Liver (tissue), 9 donors: ENCODE data around the gene UGCG. TPM values are rescaled to one million over a fixed set of nuclear protein-coding genes. Genes with fewer than 3 reads are reported as not detected.
"Not testable (repeated sequence)": the region's sequence is repeated elsewhere in the genome, so short reads cannot be mapped to it uniquely, and the experiment has no call there.

ENCODE experiments used
- DNase-seq: peaks from one replicate; pipeline ENCODE4 v3.0.0-alpha.2; 2017; ENCODE audit warnings: low spot score
- H3K27ac ChIP-seq, 2 donors: one replicate each; pipeline ENCODE4 v1.7.0; 2013; ENCODE audit warnings: inconsistent platforms in 2 of 2, low read length in 2 of 2, control low read depth in 1 of 2, low read depth in 1 of 2, mild to moderate bottlenecking in 1 of 2
- H3K27me3 ChIP-seq, 4 donors: one replicate each; pipeline versions ENCODE4 v1.6.1 to v1.7.0; 2013; ENCODE audit warnings: low read length in 3 of 4, inconsistent platforms in 1 of 4, mild to moderate bottlenecking in 1 of 4, moderate library complexity in 1 of 4; ENCODE audit not compliant: control insufficient read depth in 4 of 4, insufficient read depth in 4 of 4
- H3K36me3 ChIP-seq, 4 donors: one replicate each; pipeline versions ENCODE4 v1.6.1 to v1.7.0; 2013; ENCODE audit warnings: low read length in 3 of 4, mild to moderate bottlenecking in 3 of 4, low read depth in 1 of 4, moderate library complexity in 1 of 4; ENCODE audit not compliant: control insufficient read depth in 4 of 4, insufficient read depth in 3 of 4
- H3K4me1 ChIP-seq, 4 donors: one replicate each; pipeline versions ENCODE4 v1.6.1 to v1.7.0; 2013; ENCODE audit warnings: low read length in 3 of 4, mild to moderate bottlenecking in 3 of 4, moderate library complexity in 1 of 4; ENCODE audit not compliant: control insufficient read depth in 4 of 4, insufficient read depth in 4 of 4
- H3K4me3 ChIP-seq, 3 donors: one replicate each; pipeline versions ENCODE4 v1.6.1 to v1.7.0; 2013; ENCODE audit warnings: low read length in 3 of 3, control low read depth in 1 of 3, low read depth in 1 of 3, mild to moderate bottlenecking in 1 of 3
- H3K9ac ChIP-seq, 2 donors: one replicate each; pipeline ENCODE4 v1.7.0; 2013; ENCODE audit warnings: low read length in 2 of 2, mild to moderate bottlenecking in 2 of 2, moderate library complexity in 2 of 2, control low read depth in 1 of 2, low read depth in 1 of 2
- H3K9me3 ChIP-seq, 4 donors: one replicate each; pipeline versions ENCODE4 v1.6.1 to v1.7.0; 2013; ENCODE audit warnings: low read length in 3 of 4; ENCODE audit not compliant: control insufficient read depth in 4 of 4
- CTCF ChIP-seq: fragments of 150-350 bp; IDR thresholded peaks from 2 replicates; pipeline ENCODE4 v1.5.1; 2017; ENCODE audit warnings: improper control_type of control experiment, low read depth, low read length; ENCODE audit not compliant: missing input control
- EGR1 ChIP-seq, 2 donors: IDR thresholded peaks; 2 replicates each; pipeline ENCODE4 v1.6.1; 2016 to 2018; ENCODE audit warnings: antibody characterized with exemption in 2 of 2, low read depth in 2 of 2
- HNF4A ChIP-seq, 2 donors: conservative IDR thresholded peaks; 2 replicates each; pipeline ENCODE4 v1.6.1; 2016; ENCODE audit warnings: antibody characterized with exemption in 2 of 2, mild to moderate bottlenecking in 2 of 2
- HNF4G ChIP-seq: IDR thresholded peaks from 2 replicates; pipeline ENCODE4 v1.6.1; 2016; ENCODE audit warnings: antibody characterized with exemption
- NR2F2 ChIP-seq: IDR thresholded peaks from 2 replicates; pipeline ENCODE4 v1.6.1; 2016; ENCODE audit warnings: antibody characterized with exemption
- RAD21 ChIP-seq, 2 donors: IDR thresholded peaks; 2 replicates each; pipeline ENCODE4 v1.6.1; 2016; ENCODE audit warnings: antibody characterized with exemption in 2 of 2, mild to moderate bottlenecking in 2 of 2
- RXRA ChIP-seq, 2 donors: IDR thresholded peaks; 2 replicates each; pipeline ENCODE4 v1.6.1; 2017 to 2018; ENCODE audit warnings: antibody characterized with exemption in 2 of 2, mild to moderate bottlenecking in 1 of 2
- SP1 ChIP-seq: IDR thresholded peaks from 2 replicates; pipeline ENCODE4 v1.6.1; 2018; ENCODE audit warnings: antibody characterized with exemption, mild to moderate bottlenecking
- ZBTB33 ChIP-seq: IDR thresholded peaks from 2 replicates; pipeline ENCODE4 v1.6.1; 2016; ENCODE audit warnings: antibody characterized with exemption
- WGBS: extraction: QIAGEN DNeasy Blood & Tissue Kit; methylation state at CpG from one replicate; pipeline ENCODE4 v1.1.7; 2013; 5-methylcytosine and 5-hydroxymethylcytosine counted together
- polyA plus RNA-seq, 2 donors: library from polyadenylated mRNA; stranded (reverse) in 1 of 2; unstranded in 1 of 2; fragments of 200-250 nt in 1 of 2; fragments of >200 nt in 1 of 2; fragmentation: Nextera tagmentation in 1 of 2; extraction: Ambion mirVana in 1 of 2; gene quantifications; one replicate each; pipeline versions ENCODE4 v1.2.1 to v1.2.3, GENCODE V29; 2013 to 2015
- total RNA-seq, 2 donors: library from RNA; depleted of rRNA; stranded (reverse); fragments of >200 nt; gene quantifications; one replicate each; pipeline ENCODE4 v1.2.3, GENCODE V29; 2014
- donor health status: healthy.
- donor health status: healthy.
- donor health status: healthy.
- donor health status: healthy.
- donor health status: healthy.

The UGCG gene
- total and polyA plus RNA-seq, 4 donors = 5.2 to 44.2 (median 12.0) TPM

- TF ChIP-seq CTCF (no peak), RXRA (IDR thresholded peaks at IDR 0.05) (peak; percentile 33 to 46), SP1 (peak; percentile 14)
Measured at GRCh38 chr9:111900858-111901612, 4.4 kb downstream of the UGCG start (continued).

- peak overlapping the region in 1 of 2 donors; percentile 15 for H3K27ac ChIP-seq
- H3K4me3 ChIP-seq = no peak overlapping the region
- no peaks in the 10 kb centered on the region for H3K9me3 ChIP-seq
- H3K27me3 ChIP-seq = no peaks in the 10 kb centered on the region
- DNase-seq = no peak
- peaks cover 8 to 46% (median 44%) of the 10 kb centered on the region in 4 donors for H3K4me1 ChIP-seq
- no peaks in the 10 kb centered on the region for H3K36me3 ChIP-seq
- no peak for TF ChIP-seq EGR1 (IDR thresholded peaks at IDR 0.05; ENCODE audit: low read depth in 2 of 2)
- TF ChIP-seq ZBTB33 = no peak
- TF ChIP-seq HNF4A (conservative IDR thresholded peaks at IDR 0.05) = peak in 1 of 2 donors; percentile 26
- TF ChIP-seq RXRA (IDR thresholded peaks at IDR 0.05) = peak; percentile 11 to 26
- TF ChIP-seq RAD21 (IDR thresholded peaks at IDR 0.05) = no peak
- peak; percentile 22 for TF ChIP-seq NR2F2
- 74% methylated on average over 8 of the region's 8 CpGs for WGBS
- no peak overlapping the region for H3K9ac ChIP-seq
Measured at GRCh38 chr9:111902391-111903139, 6.0 kb downstream of the UGCG start.

- not testable (repeated sequence) for H3K9me3 ChIP-seq, H3K36me3 ChIP-seq, DNase-seq, H3K27me3 ChIP-seq, H3K9ac ChIP-seq, H3K4me3 ChIP-seq, H3K27ac ChIP-seq
- peaks cover 8 to 47% (median 44%) of the 10 kb centered on the region in 4 donors for H3K4me1 ChIP-seq
- WGBS = 97% methylated on average over 8 of the region's 8 CpGs
Measured at GRCh38 chr9:111903535-111903934, 6.9 kb downstream of the UGCG start.

GRCh38 chr9:111904026-111904425 is 7.4 kb downstream of the UGCG start:
- TF ChIP-seq HNF4G = no peak
- WGBS = 67% methylated on average over 2 of the region's 2 CpGs
- Histone ChIP-seq H3K4me3 (no peak overlapping the region), H3K4me1 (peaks cover 10 to 46% (median 41%) of the 10 kb centered on the region in 4 donors), H3K36me3 (no peaks in the 10 kb centered on the region), H3K9me3 (no peaks in the 10 kb centered on the region), H3K9ac (no peak overlapping the region), H3K27me3 (no peaks in the 10 kb centered on the region), H3K27ac (no peak overlapping the region)
- no peak for DNase-seq
